Vagina (tissue), 2 donors: ENCODE results near the gene OGDH. TPM values are rescaled to one million over a fixed set of nuclear protein-coding genes. Genes with fewer than 3 reads are reported as not detected.
"Not testable (repeated sequence)": the region's sequence is repeated elsewhere in the genome, so short reads cannot be mapped to it uniquely, and the experiment has no call there.

Source experiments
- DNase-seq, 2 donors: peaks; one replicate each; pipeline ENCODE4 v3.0.0-alpha.2; 2017; ENCODE audit errors: extremely low spot score in 2 of 2
- H3K27ac ChIP-seq: fragments of 200-600 bp; sonication (generic); one replicate; pipeline ENCODE4 v1.5.1; 2019
- H3K27me3 ChIP-seq: fragments of 200-600 bp; sonication (generic); one replicate; pipeline ENCODE4 v1.5.1; 2019
- H3K36me3 ChIP-seq, 2 donors: fragments of 200-600 bp; sonication (generic); one replicate each; pipeline ENCODE4 v1.5.1; 2017 to 2019
- H3K4me1 ChIP-seq: fragments of 200-600 bp; sonication (generic); one replicate; pipeline ENCODE4 v1.5.1; 2019
- H3K4me3 ChIP-seq, 2 donors: fragments of 200-600 bp; sonication (generic); 1 replicate in 1 of 2; 2 replicates in 1 of 2; pipeline ENCODE4 v1.5.1; 2016 to 2019
- H3K9me3 ChIP-seq: fragments of 200-600 bp; sonication (generic); one replicate; pipeline ENCODE4 v1.5.1; 2019
- POLR2A ChIP-seq, 2 donors: fragments of 450-650 bp; IDR thresholded peaks; one replicate each; pipeline ENCODE4 v1.6.1; 2017; ENCODE audit warnings: antibody characterized with exemption in 2 of 2, mild to moderate bottlenecking in 2 of 2, moderate library complexity in 2 of 2
- POLR2AphosphoS5 ChIP-seq, 2 donors: sonication (generic); formaldehyde crosslinking; IDR thresholded peaks; one replicate each; pipeline ENCODE4 v1.9.0; 2017; ENCODE audit warnings: antibody characterized with exemption in 2 of 2, mild to moderate bottlenecking in 2 of 2, low read depth in 1 of 2; ENCODE audit not compliant: insufficient read depth in 1 of 2
- intact Hi-C: fragments of 100-400 bp; cut with DNase I; formaldehyde crosslinking; loops from one replicate; pipeline ENCODE4 v1.15.1; 2023
- total RNA-seq: library from RNA; depleted of rRNA; stranded (reverse); fragments of >200 nt; gene quantifications from one replicate; pipeline ENCODE4 v1.2.3, GENCODE V29; 2016
- TF ChIP-seq, protein P1 (sequence below), 3 experiments: fragments of 450-650 bp in 2 of 3; fragments of 200-600 bp in 1 of 3; sonication (generic) in 1 of 3; IDR thresholded peaks; one replicate each; pipeline ENCODE4 v1.5.1; 2017 to 2019; ENCODE audit warnings: antibody characterized with exemption in 3 of 3, mild to moderate bottlenecking in 2 of 3, moderate library complexity in 2 of 3

OGDH gene
- total RNA-seq, 1 donor from 2014 or later: 80.0 TPM

DNA sequence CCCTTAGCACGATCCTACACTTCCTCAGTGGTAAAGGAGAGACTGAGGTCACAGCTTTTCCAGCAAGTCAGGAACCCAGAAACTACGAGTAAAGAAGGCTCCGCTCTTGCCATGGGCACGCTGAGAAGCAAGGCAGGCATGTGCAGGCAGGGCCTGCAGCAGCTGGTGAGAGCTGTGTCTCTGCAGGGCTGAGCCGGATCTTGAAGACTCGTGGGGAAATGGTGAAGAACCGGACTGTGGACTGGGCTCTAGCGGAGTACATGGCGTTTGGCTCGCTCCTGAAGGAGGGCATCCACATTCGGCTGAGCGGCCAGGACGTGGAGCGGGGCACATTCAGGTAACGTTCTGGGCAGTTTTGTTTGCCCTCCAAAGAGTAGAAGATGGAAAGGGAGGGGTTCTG lies 90.3 kb downstream of the OGDH start:
- Histone ChIP-seq H3K27me3 (no peaks in the 10 kb centered on the region), H3K27ac (no peak overlapping the region), H3K9me3 (no peaks in the 10 kb centered on the region), H3K36me3 (peaks cover 3 to 78% of the 10 kb centered on the region in 2 donors), H3K4me3 (no peak overlapping the region), H3K4me1 (no peaks in the 10 kb centered on the region)
- TF ChIP-seq, protein P1, sequence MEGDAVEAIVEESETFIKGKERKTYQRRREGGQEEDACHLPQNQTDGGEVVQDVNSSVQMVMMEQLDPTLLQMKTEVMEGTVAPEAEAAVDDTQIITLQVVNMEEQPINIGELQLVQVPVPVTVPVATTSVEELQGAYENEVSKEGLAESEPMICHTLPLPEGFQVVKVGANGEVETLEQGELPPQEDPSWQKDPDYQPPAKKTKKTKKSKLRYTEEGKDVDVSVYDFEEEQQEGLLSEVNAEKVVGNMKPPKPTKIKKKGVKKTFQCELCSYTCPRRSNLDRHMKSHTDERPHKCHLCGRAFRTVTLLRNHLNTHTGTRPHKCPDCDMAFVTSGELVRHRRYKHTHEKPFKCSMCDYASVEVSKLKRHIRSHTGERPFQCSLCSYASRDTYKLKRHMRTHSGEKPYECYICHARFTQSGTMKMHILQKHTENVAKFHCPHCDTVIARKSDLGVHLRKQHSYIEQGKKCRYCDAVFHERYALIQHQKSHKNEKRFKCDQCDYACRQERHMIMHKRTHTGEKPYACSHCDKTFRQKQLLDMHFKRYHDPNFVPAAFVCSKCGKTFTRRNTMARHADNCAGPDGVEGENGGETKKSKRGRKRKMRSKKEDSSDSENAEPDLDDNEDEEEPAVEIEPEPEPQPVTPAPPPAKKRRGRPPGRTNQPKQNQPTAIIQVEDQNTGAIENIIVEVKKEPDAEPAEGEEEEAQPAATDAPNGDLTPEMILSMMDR (IDR thresholded peaks at IDR 0.05): no peak
- no peak for TF ChIP-seq POLR2AphosphoS5 (IDR thresholded peaks at IDR 0.05; ENCODE audit: insufficient read depth in 1 of 2, low read depth in 1 of 2)
- TF ChIP-seq POLR2A (IDR thresholded peaks at IDR 0.05): no peak
- DNase-seq: no peak
- intact Hi-C loops: no loop called here

GRCh38 chr7:44697136-44698045 lies 91.0 kb downstream of the OGDH start:
- Histone ChIP-seq H3K4me3 (no peak overlapping the region), H3K36me3 (peaks cover 3 to 78% of the 10 kb centered on the region in 2 donors), H3K27ac (no peak overlapping the region), H3K4me1 (no peaks in the 10 kb centered on the region), H3K27me3 (no peaks in the 10 kb centered on the region), H3K9me3 (no peaks in the 10 kb centered on the region)
- intact Hi-C loops: no loop called here
- TF ChIP-seq POLR2A (IDR thresholded peaks at IDR 0.05) (no peak), POLR2AphosphoS5 (IDR thresholded peaks at IDR 0.05; ENCODE audit: insufficient read depth in 1 of 2, low read depth in 1 of 2) (no peak)
- TF ChIP-seq, protein P1 (IDR thresholded peaks at IDR 0.05): no peak
- no peak for DNase-seq

GRCh38 chr7:44698046-44698580 lies 91.7 kb downstream of the OGDH start:
- no peak overlapping the region for H3K4me3 ChIP-seq
- no peak for TF ChIP-seq POLR2A (IDR thresholded peaks at IDR 0.05)
- TF ChIP-seq, protein P1 (IDR thresholded peaks at IDR 0.05): no peak
- no peak for TF ChIP-seq POLR2AphosphoS5 (IDR thresholded peaks at IDR 0.05; ENCODE audit: insufficient read depth in 1 of 2, low read depth in 1 of 2)
- intact Hi-C loops: no loop called here
- no peaks in the 10 kb centered on the region for H3K4me1 ChIP-seq
- peaks cover 3 to 78% of the 10 kb centered on the region in 2 donors for H3K36me3 ChIP-seq
- H3K27ac ChIP-seq: no peak overlapping the region
- no peaks in the 10 kb centered on the region for H3K27me3 ChIP-seq
- DNase-seq: no peak
- no peaks in the 10 kb centered on the region for H3K9me3 ChIP-seq

DNA sequence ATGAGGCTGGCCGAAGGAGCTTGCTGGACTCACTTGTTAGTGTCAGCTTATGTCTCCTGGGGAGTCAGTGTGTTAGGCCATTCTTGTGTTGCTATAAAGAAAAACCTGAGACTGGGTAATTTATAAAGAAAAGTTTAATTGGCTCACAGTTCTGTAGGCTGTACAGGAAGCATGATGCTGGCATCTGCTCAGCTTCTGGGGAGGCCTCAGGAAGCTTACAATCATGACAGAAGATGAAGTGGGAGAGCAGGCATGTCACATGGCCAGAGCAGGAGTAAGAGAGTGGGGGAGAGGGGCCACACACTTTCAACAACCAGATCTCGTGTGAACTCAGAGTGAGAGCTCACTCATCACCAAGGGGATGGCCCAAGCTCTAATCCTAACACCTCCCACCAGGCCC lies 93.2 kb downstream of the OGDH start:
- H3K27ac ChIP-seq, H3K4me1 ChIP-seq, H3K27me3 ChIP-seq, DNase-seq, H3K9me3 ChIP-seq, H3K4me3 ChIP-seq, intact Hi-C loops: not testable (repeated sequence)
- peaks cover 3 to 66% of the 10 kb centered on the region in 2 donors for H3K36me3 ChIP-seq

GRCh38 chr7:44700322-44700721 lies 93.9 kb downstream of the OGDH start:
- no peaks in the 10 kb centered on the region for H3K4me1 ChIP-seq
- H3K4me3 ChIP-seq: no peak overlapping the region
- intact Hi-C loops: no loop called here
- peaks cover 3 to 59% of the 10 kb centered on the region in 2 donors for H3K36me3 ChIP-seq
- no peaks in the 10 kb centered on the region for H3K27me3 ChIP-seq
- TF ChIP-seq, protein P1 (IDR thresholded peaks at IDR 0.05): no peak
- no peak for TF ChIP-seq POLR2AphosphoS5 (IDR thresholded peaks at IDR 0.05; ENCODE audit: insufficient read depth in 1 of 2, low read depth in 1 of 2)
- TF ChIP-seq POLR2A (IDR thresholded peaks at IDR 0.05): no peak
- no peaks in the 10 kb centered on the region for H3K9me3 ChIP-seq
- H3K27ac ChIP-seq: no peak overlapping the region
- DNase-seq: no peak

GRCh38 chr7:44703391-44703790 lies 97.0 kb downstream of the OGDH start:
- H3K9me3 ChIP-seq, H3K27me3 ChIP-seq, intact Hi-C loops, H3K4me3 ChIP-seq, H3K4me1 ChIP-seq, DNase-seq, H3K27ac ChIP-seq: not testable (repeated sequence)
- peaks cover 3 to 43% of the 10 kb centered on the region in 2 donors for H3K36me3 ChIP-seq
